HG02840 (cell line): ENCODE results near the gene FRMD4A.
"Not testable (repeated sequence)": the region's sequence is repeated elsewhere in the genome, so short reads cannot be mapped to it uniquely, and the experiment has no call there.

Experiments
- ATAC-seq: cut with Tn5 transposase; IDR thresholded peaks from one replicate; pipeline ENCODE4 v1.9.1; 2021; ENCODE audit warnings: mild to moderate bottlenecking, moderate library complexity, moderate number of reproducible peaks; ENCODE audit not compliant: unreplicated experiment, low FRiP score

The FRMD4A gene

GRCh38 chr10:13839030-13839429, 491.7 kb downstream of the FRMD4A start:
- no peak for ATAC-seq

- no peak for ATAC-seq
These were observed 492.8 kb downstream of the FRMD4A start for GRCh38 chr10:13837966-13838365.

- ATAC-seq, result no peak
These were observed 496.0 kb downstream of the FRMD4A start for GRCh38 chr10:13834581-13835286.

- no peak for ATAC-seq
These were observed 499.0 kb downstream of the FRMD4A start for GRCh38 chr10:13831711-13832141.

- ATAC-seq, result no peak
These were observed 500.3 kb downstream of the FRMD4A start for GRCh38 chr10:13830385-13830784.

GRCh38 chr10:13829790-13830189, 500.9 kb downstream of the FRMD4A start:
- no peak for ATAC-seq

- ATAC-seq, result not testable (repeated sequence)
These were observed 502.4 kb downstream of the FRMD4A start for GRCh38 chr10:13828284-13828683.

GRCh38 chr10:13827076-13827797, 503.5 kb downstream of the FRMD4A start:
- ATAC-seq, result no peak

GRCh38 chr10:13823709-13824405, 506.9 kb downstream of the FRMD4A start:
- no peak for ATAC-seq

- no peak for ATAC-seq
These were observed 507.5 kb downstream of the FRMD4A start for GRCh38 chr10:13823096-13823708.

- ATAC-seq, result no peak
These were observed 508.2 kb downstream of the FRMD4A start for GRCh38 chr10:13822490-13822889.

GRCh38 chr10:13820964-13821337, 509.8 kb downstream of the FRMD4A start:
- no peak for ATAC-seq

GRCh38 chr10:13820119-13820963, 510.4 kb downstream of the FRMD4A start:
- ATAC-seq, result no peak

GRCh38 chr10:13816195-13816925, 514.4 kb downstream of the FRMD4A start:
- ATAC-seq, result no peak

GRCh38 chr10:13815756-13816155, 515.0 kb downstream of the FRMD4A start:
- ATAC-seq, result no peak

- ATAC-seq, result no peak
These were observed 517.2 kb downstream of the FRMD4A start for GRCh38 chr10:13813550-13813949.

GRCh38 chr10:13812804-13813203, 517.9 kb downstream of the FRMD4A start:
- ATAC-seq, result no peak

- no peak for ATAC-seq
These were observed 520.2 kb downstream of the FRMD4A start for GRCh38 chr10:13810568-13810967.

- no peak for ATAC-seq
These were observed 521.3 kb downstream of the FRMD4A start for GRCh38 chr10:13809427-13809826.
